ENCODE data around the gene B3GNT5.

B3GNT5 gene

GRCh38 chr3:183252973-183253527 is at the start of gene B3GNT5:
Gene B3GNT5 (plus strand): TSS chr3:183253253. CDS start chr3:183269799, 16,546 bp downstream.
- Histone ChIP-seq H3K4me3 (ENCODE audit: low read length) (peak within 1 kb of the TSS; percentile 48), H3K27ac (ENCODE audit: low read depth, low read length) (no peak within 1 kb of the TSS), H3K4me2 (ENCODE audit: low read length) (peak within 1 kb of the TSS; percentile 52), H3K9me2 (replicated peaks; ENCODE audit: control insufficient read depth, low read length) (no peaks in the 10 kb centered on the region), H3K9me3 (ENCODE audit: control insufficient read depth, insufficient read depth, low read length) (no peaks in the 10 kb centered on the region; the same call in 1 of the 2 replicates), H3K4me1 (ENCODE audit: control insufficient read depth, low read length) (peaks cover 19% of the 10 kb centered on the region), H3F3A (ENCODE audit: control insufficient read depth, insufficient read depth) (no peaks in the 10 kb centered on the region; the same call in 1 of the 2 replicates), H4K20me1 (ENCODE audit: control insufficient read depth, insufficient read depth, low read depth, low read length) (no peaks in the 10 kb centered on the region), H3K36me3 (ENCODE audit: control insufficient read depth, low read length) (no peaks in the 10 kb centered on the region), H3K27me3 (ENCODE audit: control insufficient read depth, low read length) (peaks cover 35% of the 10 kb centered on the region), H3K79me2 (ENCODE audit: control insufficient read depth, low read length) (no peaks in the 10 kb centered on the region)
- TF ChIP-seq CTCF (IDR thresholded peaks at IDR 0.05; ENCODE audit: low read depth, low read length, poor library complexity, severe bottlenecking): no peak
- no peak for TF ChIP-seq EZH2phosphoT487 (IDR thresholded peaks at IDR 0.05; ENCODE audit: borderline replicate concordance, low read length)

- no peaks in the 10 kb centered on the region for H3K4me1 ChIP-seq (ENCODE audit: control insufficient read depth, low read length)
- H3K36me3 ChIP-seq (ENCODE audit: control insufficient read depth, low read length): no peaks in the 10 kb centered on the region
- peaks cover 8% of the 10 kb centered on the region for H3K27me3 ChIP-seq (ENCODE audit: control insufficient read depth, low read length)
- H3F3A ChIP-seq (ENCODE audit: control insufficient read depth, insufficient read depth): no peaks in the 10 kb centered on the region
- no peaks in the 10 kb centered on the region for H3K9me2 ChIP-seq (replicated peaks; ENCODE audit: control insufficient read depth, low read length)
- TF ChIP-seq CTCF (IDR thresholded peaks at IDR 0.05; ENCODE audit: low read depth, low read length, poor library complexity, severe bottlenecking) (no peak), EZH2phosphoT487 (IDR thresholded peaks at IDR 0.05; ENCODE audit: borderline replicate concordance, low read length) (no peak)
- H3K27ac ChIP-seq (ENCODE audit: low read depth, low read length): no peak overlapping the region
- H3K4me3 ChIP-seq (ENCODE audit: low read length): no peak overlapping the region
- H3K79me2 ChIP-seq (ENCODE audit: control insufficient read depth, low read length): no peaks in the 10 kb centered on the region
- H3K9me3 ChIP-seq (ENCODE audit: control insufficient read depth, insufficient read depth, low read length): no peaks in the 10 kb centered on the region; the same call in 1 of the 2 replicates
- H4K20me1 ChIP-seq (ENCODE audit: control insufficient read depth, insufficient read depth, low read depth, low read length): no peaks in the 10 kb centered on the region
- no peak overlapping the region for H3K4me2 ChIP-seq (ENCODE audit: low read length)
These were observed 49.4 kb upstream of the B3GNT5 start for GRCh38 chr3:183203670-183204069.

GRCh38 chr3:183208260-183208659 is 44.8 kb upstream of the B3GNT5 start:
- Histone ChIP-seq H4K20me1 (ENCODE audit: control insufficient read depth, insufficient read depth, low read depth, low read length) (no peaks in the 10 kb centered on the region), H3K27ac (ENCODE audit: low read depth, low read length) (no peak overlapping the region), H3F3A (ENCODE audit: control insufficient read depth, insufficient read depth) (no peaks in the 10 kb centered on the region), H3K4me2 (ENCODE audit: low read length) (no peak overlapping the region), H3K27me3 (ENCODE audit: control insufficient read depth, low read length) (peaks cover 10% of the 10 kb centered on the region), H3K4me3 (ENCODE audit: low read length) (no peak overlapping the region), H3K9me2 (replicated peaks; ENCODE audit: control insufficient read depth, low read length) (no peaks in the 10 kb centered on the region), H3K9me3 (ENCODE audit: control insufficient read depth, insufficient read depth, low read length) (no peaks in the 10 kb centered on the region), H3K4me1 (ENCODE audit: control insufficient read depth, low read length) (peaks cover 25% of the 10 kb centered on the region), H3K79me2 (ENCODE audit: control insufficient read depth, low read length) (no peaks in the 10 kb centered on the region), H3K36me3 (ENCODE audit: control insufficient read depth, low read length) (no peaks in the 10 kb centered on the region)
- TF ChIP-seq CTCF (IDR thresholded peaks at IDR 0.05; ENCODE audit: low read depth, low read length, poor library complexity, severe bottlenecking) (no peak), EZH2phosphoT487 (IDR thresholded peaks at IDR 0.05; ENCODE audit: borderline replicate concordance, low read length) (no peak)
